GM19238 (cell line): ENCODE measurements around the gene UFSP2.

ENCODE experiments used
- DNase-seq: peaks from one replicate; pipeline ENCODE4 v3.0.0; 2011; ENCODE audit warnings: low spot score; ENCODE audit not compliant: insufficient read length

The UFSP2 gene

GRCh38 chr4:185426960-185427688 is 1.4 kb upstream of the UFSP2 start:
- DNase-seq = no peak

GRCh38 chr4:185424905-185425646 is 688 bp downstream of the UFSP2 start:
- DNase-seq = no peak

- DNase-seq = no peak
These were observed 4.2 kb downstream of the UFSP2 start for GRCh38 chr4:185421366-185422124.

- no peak for DNase-seq
These were observed 8.8 kb downstream of the UFSP2 start for GRCh38 chr4:185416955-185417354.

GRCh38 chr4:185412412-185412811 is 13.4 kb downstream of the UFSP2 start:
- no peak for DNase-seq

- DNase-seq = no peak
These were observed 13.9 kb downstream of the UFSP2 start for GRCh38 chr4:185411849-185412248.

- no peak for DNase-seq
These were observed 17.3 kb downstream of the UFSP2 start for GRCh38 chr4:185408432-185408831.

- DNase-seq = no peak
These were observed 20.3 kb downstream of the UFSP2 start for GRCh38 chr4:185405296-185405999.

GRCh38 chr4:185404031-185404430 is 21.7 kb downstream of the UFSP2 start:
- DNase-seq = no peak

GRCh38 chr4:185399466-185399865 is 26.3 kb downstream of the UFSP2 start:
- DNase-seq = no peak

GRCh38 chr4:185398618-185399017 is 27.1 kb downstream of the UFSP2 start:
- no peak for DNase-seq

GRCh38 chr4:185396724-185397385 is 28.9 kb downstream of the UFSP2 start, which contains the start of gene ANKRD37:
Gene ANKRD37, plus strand, starts transcription at chr4:185396841. Its CDS starts 83 bp downstream, at chr4:185396924.
- DNase-seq = no peak

GRCh38 chr4:185395956-185396723 is 29.6 kb downstream of the UFSP2 start:
- DNase-seq = peak; percentile 91

GRCh38 chr4:185395238-185395955 is 30.4 kb downstream of the UFSP2 start, which contains the start of gene LRP2BP:
Gene LRP2BP, minus strand, starts transcription at chr4:185395924. Its CDS starts 17,738 bp downstream, at chr4:185378186.
- no peak for DNase-seq

GRCh38 chr4:185394568-185395237 is 31.1 kb downstream of the UFSP2 start:
- DNase-seq = no peak

GRCh38 chr4:185392156-185392555 is 33.6 kb downstream of the UFSP2 start:
- no peak for DNase-seq

- DNase-seq = no peak
These were observed 34.8 kb downstream of the UFSP2 start for GRCh38 chr4:185390941-185391340.

GRCh38 chr4:185387957-185388356 is 37.8 kb downstream of the UFSP2 start:
- no peak for DNase-seq

GRCh38 chr4:185384930-185385331 is 40.8 kb downstream of the UFSP2 start:
- no peak for DNase-seq
